ENCODE results near the gene LAT.

LAT gene

GRCh38 chr16:28985211-28986041 lies 574 bp downstream of the LAT start:
- TF ChIP-seq ZBTB7A (IDR thresholded peaks at IDR 0.05; ENCODE audit: low read depth) (no peak), NFIC (IDR thresholded peaks at IDR 0.05) (no peak), CEBPB (IDR thresholded peaks at IDR 0.05) (no peak), EGR1 (IDR thresholded peaks at IDR 0.05) (no peak), CREB1 (IDR thresholded peaks at IDR 0.05; ENCODE audit: low read depth) (no peak), FOXM1 (IDR thresholded peaks at IDR 0.05; ENCODE audit: borderline replicate concordance, low read depth) (no peak), TCF12 (IDR thresholded peaks at IDR 0.05; ENCODE audit: low read depth) (no peak)
- TF ChIP-seq, protein P1, sequence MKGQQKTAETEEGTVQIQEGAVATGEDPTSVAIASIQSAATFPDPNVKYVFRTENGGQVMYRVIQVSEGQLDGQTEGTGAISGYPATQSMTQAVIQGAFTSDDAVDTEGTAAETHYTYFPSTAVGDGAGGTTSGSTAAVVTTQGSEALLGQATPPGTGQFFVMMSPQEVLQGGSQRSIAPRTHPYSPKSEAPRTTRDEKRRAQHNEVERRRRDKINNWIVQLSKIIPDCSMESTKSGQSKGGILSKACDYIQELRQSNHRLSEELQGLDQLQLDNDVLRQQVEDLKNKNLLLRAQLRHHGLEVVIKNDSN (IDR thresholded peaks at IDR 0.05) = no peak

DNA sequence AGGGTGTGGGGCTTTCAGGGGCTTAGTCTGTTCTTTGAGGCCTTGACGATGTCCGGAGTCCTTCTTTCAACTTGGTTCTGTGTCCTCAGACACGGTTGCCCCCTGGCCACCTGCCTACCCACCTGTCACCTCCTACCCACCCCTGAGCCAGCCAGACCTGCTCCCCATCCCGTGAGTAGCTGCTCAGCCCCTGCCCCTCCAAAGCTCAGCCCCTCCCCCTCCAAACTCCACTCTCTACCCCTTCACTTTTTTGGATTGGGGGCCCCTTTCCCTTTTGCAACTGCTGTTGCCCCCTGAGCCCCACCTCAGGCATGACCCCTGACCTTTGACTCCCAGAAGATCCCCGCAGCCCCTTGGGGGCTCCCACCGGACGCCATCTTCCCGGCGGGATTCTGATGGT lies 1.2 kb downstream of the LAT start:
- no peak for TF ChIP-seq TAF1 (IDR thresholded peaks at IDR 0.05; ENCODE audit: low read depth)
- no peak for TF ChIP-seq NFIC (IDR thresholded peaks at IDR 0.05)
- TF ChIP-seq EP300 (IDR thresholded peaks at IDR 0.05; ENCODE audit: borderline replicate concordance) = no peak
- no peak for TF ChIP-seq TEAD4 (IDR thresholded peaks at IDR 0.05)
- no peak for TF ChIP-seq YY1 (IDR thresholded peaks at IDR 0.05; ENCODE audit: low read depth)
- no peak for TF ChIP-seq EGR1 (IDR thresholded peaks at IDR 0.05)
- TF ChIP-seq ZBTB7A (IDR thresholded peaks at IDR 0.05; ENCODE audit: low read depth) = no peak
- no peak for TF ChIP-seq CREB1 (IDR thresholded peaks at IDR 0.05; ENCODE audit: low read depth)

- TF ChIP-seq TEAD4 (IDR thresholded peaks at IDR 0.05) (no peak), EP300 (IDR thresholded peaks at IDR 0.05; ENCODE audit: borderline replicate concordance) (no peak), RAD21 (IDR thresholded peaks at IDR 0.05; ENCODE audit: low read depth) (no peak), CREB1 (IDR thresholded peaks at IDR 0.05; ENCODE audit: low read depth) (no peak), YY1 (IDR thresholded peaks at IDR 0.05; ENCODE audit: low read depth) (no peak)
These were observed 1.6 kb downstream of the LAT start for GRCh38 chr16:28986492-28986891.

DNA sequence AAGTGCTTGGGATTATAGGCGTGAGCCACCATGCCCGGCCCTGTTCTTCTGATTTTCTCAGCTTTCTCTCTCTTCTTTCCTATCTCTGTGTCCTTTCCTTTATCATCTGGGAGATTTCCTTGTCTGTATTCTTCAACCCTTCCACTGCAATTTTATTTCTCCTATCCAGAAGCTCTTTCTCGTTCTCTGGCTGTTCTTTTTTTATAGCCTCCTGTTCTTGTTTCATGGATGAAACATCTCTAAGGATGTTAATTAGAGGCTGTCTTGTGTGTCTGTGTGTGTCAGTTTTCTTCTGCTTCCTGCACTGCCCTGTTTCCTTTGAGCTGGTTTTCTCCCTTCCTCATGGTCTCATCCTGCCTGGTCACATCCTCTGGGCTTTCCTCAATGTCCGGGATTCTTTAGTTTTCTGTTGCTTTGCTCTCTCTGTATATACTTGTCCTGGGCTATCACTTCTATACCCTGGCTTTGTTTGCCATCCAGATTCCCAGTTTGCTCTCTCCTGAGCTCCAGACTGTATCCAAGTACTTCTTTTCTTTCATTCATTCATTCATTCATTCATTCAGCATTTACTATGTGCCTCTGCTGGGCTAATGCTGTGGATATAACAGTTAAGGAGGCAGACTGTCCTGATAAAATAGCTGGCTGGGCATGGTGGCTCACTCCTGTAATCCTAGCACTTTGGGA lies 2.5 kb downstream of the LAT start:
- no peak for TF ChIP-seq RAD21 (IDR thresholded peaks at IDR 0.05; ENCODE audit: low read depth)
- no peak for TF ChIP-seq TAF1 (IDR thresholded peaks at IDR 0.05; ENCODE audit: low read depth)
- TF ChIP-seq ZBTB7A (IDR thresholded peaks at IDR 0.05; ENCODE audit: low read depth) = no peak
- TF ChIP-seq FOXM1 (IDR thresholded peaks at IDR 0.05; ENCODE audit: borderline replicate concordance, low read depth) = no peak
- no peak for TF ChIP-seq EGR1 (IDR thresholded peaks at IDR 0.05)

DNA sequence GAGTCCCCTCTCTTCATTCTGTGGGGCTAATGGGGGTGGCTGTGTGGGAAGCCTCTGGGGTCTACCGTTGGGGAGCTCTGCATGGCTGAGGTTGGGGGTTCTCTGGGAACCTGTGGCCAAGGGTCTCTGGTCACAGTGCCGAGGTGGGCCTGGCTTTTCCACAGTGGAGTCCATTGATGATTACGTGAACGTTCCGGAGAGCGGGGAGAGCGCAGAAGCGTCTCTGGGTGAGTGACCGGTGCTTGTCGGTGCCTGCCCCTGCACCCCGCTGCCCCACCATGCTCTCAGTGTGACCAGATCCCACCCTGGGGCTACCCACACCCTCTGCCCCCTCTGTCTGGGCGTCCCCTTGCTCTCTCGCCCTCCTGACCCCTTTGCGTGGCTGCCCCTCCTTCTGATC lies 4.5 kb downstream of the LAT start:
- TF ChIP-seq TCF12 (IDR thresholded peaks at IDR 0.05; ENCODE audit: low read depth) (no peak), RAD21 (IDR thresholded peaks at IDR 0.05; ENCODE audit: low read depth) (no peak), EP300 (IDR thresholded peaks at IDR 0.05; ENCODE audit: borderline replicate concordance) (no peak), YY1 (IDR thresholded peaks at IDR 0.05; ENCODE audit: low read depth) (no peak), CREB1 (IDR thresholded peaks at IDR 0.05; ENCODE audit: low read depth) (no peak), REST (IDR thresholded peaks at IDR 0.05; ENCODE audit: low read depth) (no peak), ZBTB7A (IDR thresholded peaks at IDR 0.05; ENCODE audit: low read depth) (no peak), CEBPB (IDR thresholded peaks at IDR 0.05) (no peak), FOXM1 (IDR thresholded peaks at IDR 0.05; ENCODE audit: borderline replicate concordance, low read depth) (no peak), EGR1 (IDR thresholded peaks at IDR 0.05) (no peak)

GRCh38 chr16:28990375-28991040 lies 5.7 kb downstream of the LAT start:
- no peak for TF ChIP-seq ZBTB7A (IDR thresholded peaks at IDR 0.05; ENCODE audit: low read depth)
- TF ChIP-seq CREB1 (IDR thresholded peaks at IDR 0.05; ENCODE audit: low read depth) = no peak
- no peak for TF ChIP-seq CEBPB (IDR thresholded peaks at IDR 0.05)
- no peak for TF ChIP-seq YY1 (IDR thresholded peaks at IDR 0.05; ENCODE audit: low read depth)

DNA sequence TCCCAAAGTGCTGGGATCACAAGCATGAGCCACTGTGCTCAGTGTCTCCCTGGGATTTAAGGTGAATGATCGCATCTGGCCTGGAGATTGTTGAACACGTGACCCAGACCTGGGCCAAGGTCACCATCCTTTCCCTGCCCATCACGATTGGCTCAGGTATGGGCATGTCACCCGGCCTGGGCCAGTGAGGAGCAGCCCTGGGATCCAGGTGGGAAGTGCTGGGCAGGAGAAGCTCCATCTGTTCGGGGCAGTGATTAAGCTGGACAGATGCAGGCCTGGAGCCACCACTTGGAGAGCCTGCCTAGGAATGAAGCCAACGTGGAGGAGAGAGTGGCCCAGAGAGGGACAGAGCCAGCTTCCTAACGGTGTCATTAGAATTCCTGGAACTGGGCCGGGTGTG lies 6.8 kb downstream of the LAT start:
- TF ChIP-seq TCF12 (IDR thresholded peaks at IDR 0.05; ENCODE audit: low read depth) (no peak), CREB1 (IDR thresholded peaks at IDR 0.05; ENCODE audit: low read depth) (no peak), TEAD4 (IDR thresholded peaks at IDR 0.05) (no peak), TAF1 (IDR thresholded peaks at IDR 0.05; ENCODE audit: low read depth) (no peak), NFIC (IDR thresholded peaks at IDR 0.05) (no peak), REST (IDR thresholded peaks at IDR 0.05; ENCODE audit: low read depth) (no peak), RAD21 (IDR thresholded peaks at IDR 0.05; ENCODE audit: low read depth) (no peak), EP300 (IDR thresholded peaks at IDR 0.05; ENCODE audit: borderline replicate concordance) (no peak), EGR1 (IDR thresholded peaks at IDR 0.05) (no peak), ZBTB7A (IDR thresholded peaks at IDR 0.05; ENCODE audit: low read depth) (no peak), MAX (IDR thresholded peaks at IDR 0.05) (no peak), YY1 (IDR thresholded peaks at IDR 0.05; ENCODE audit: low read depth) (no peak), FOXM1 (IDR thresholded peaks at IDR 0.05; ENCODE audit: borderline replicate concordance, low read depth) (no peak), CEBPB (IDR thresholded peaks at IDR 0.05) (no peak)
- TF ChIP-seq, protein P1 (IDR thresholded peaks at IDR 0.05) = no peak
